GM21360 (cell line): ENCODE results near the gene AP1S3.
"Not testable (repeated sequence)": the region's sequence is repeated elsewhere in the genome, so short reads cannot be mapped to it uniquely, and the experiment has no call there.

Source experiments
- ATAC-seq: cut with Tn5 transposase; IDR thresholded peaks from one replicate; pipeline ENCODE4 v1.9.1; 2021; ENCODE audit warnings: mild to moderate bottlenecking, moderate library complexity; ENCODE audit not compliant: unreplicated experiment

Gene AP1S3

GRCh38 chr2:223811757-223812156 lies 25.6 kb downstream of the AP1S3 start:
- no peak for ATAC-seq

DNA sequence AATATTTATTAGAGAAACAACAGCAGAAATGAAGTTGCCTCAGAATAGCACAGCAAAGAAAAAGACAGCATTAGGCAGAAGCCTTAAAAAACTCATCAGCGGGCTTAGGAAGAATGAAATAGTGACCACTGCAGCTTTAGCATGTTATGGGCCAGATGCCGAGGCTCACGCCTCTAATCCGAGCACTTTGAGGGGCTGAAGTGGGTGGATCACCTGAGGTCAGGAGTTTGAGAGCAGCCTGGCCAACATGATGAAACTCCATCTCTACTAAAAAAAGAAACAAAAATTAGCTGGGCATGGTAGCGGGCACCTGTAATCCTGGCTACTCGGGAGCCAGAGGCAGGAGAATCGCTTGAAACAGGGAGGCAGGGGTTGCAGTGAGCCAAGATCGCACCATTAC lies 32.4 kb downstream of the AP1S3 start:
- no peak for ATAC-seq

DNA sequence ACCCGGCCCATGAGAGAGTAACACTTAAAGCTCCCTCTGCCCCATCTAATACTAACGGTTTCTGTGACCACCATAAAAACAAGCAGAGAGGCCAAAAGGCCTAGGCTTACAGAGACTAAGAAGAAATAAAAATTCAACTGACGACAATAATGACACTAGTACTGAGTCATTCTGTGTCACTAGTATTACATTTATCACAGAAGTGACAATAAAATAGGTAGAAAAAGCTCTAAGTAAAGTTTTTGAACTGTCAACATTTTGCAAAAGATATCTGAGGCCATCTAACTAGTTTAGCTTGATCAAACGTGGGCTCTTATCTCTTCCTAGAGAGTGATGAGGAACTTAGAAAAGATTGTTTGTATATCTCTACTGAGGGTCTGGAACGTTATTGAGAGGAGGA lies 35.6 kb downstream of the AP1S3 start:
- no peak for ATAC-seq

- no peak for ATAC-seq
Measured at GRCh38 chr2:223800908-223801307, 36.5 kb downstream of the AP1S3 start.

DNA sequence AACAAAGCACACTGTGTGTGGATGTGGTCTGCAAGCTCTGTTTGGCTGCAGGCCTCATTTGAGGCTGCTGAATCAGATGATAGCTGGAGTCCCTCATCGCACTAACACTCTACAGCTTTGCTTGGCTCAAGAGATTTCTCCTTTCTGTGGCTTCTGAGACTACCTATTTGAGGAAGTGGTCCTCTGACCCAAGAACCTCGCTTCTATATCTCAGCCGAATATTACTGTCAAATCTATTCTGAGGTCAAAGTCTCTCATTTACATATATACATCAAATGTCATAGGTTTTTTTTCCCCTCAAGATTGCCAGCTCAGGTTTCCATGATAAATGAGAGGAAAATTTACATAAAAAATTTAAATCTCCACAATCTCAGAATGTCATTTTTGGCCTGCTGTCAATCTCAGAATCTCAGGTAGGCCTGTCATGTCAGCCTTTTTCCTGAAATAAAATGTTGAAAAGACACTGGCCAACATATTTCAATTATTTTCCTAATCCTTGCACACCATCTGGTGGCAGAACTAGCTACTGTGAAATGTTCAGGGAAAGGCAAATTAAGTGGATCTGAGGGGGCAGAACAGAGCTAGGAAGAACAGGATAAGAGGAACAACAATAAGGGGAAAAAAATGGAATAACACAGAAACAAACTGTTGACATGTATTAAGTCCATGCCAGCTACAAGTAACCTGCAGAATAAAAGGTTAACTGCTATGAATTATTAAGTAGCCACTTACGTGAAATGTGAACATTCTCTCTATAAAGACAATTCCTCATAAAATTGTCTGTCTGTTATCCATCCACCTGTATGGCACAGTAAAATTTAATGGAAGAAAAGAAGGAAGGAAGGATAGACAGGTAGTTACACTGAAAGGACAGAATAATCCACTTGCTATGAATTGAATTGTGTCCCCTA lies 39.3 kb downstream of the AP1S3 start:
- ATAC-seq: peak; percentile 98

GRCh38 chr2:223797037-223797436 lies 40.3 kb downstream of the AP1S3 start:
- no peak for ATAC-seq

GRCh38 chr2:223789423-223789822 lies 48.0 kb downstream of the AP1S3 start:
- no peak for ATAC-seq

GRCh38 chr2:223788826-223789225 lies 48.6 kb downstream of the AP1S3 start:
- no peak for ATAC-seq

DNA sequence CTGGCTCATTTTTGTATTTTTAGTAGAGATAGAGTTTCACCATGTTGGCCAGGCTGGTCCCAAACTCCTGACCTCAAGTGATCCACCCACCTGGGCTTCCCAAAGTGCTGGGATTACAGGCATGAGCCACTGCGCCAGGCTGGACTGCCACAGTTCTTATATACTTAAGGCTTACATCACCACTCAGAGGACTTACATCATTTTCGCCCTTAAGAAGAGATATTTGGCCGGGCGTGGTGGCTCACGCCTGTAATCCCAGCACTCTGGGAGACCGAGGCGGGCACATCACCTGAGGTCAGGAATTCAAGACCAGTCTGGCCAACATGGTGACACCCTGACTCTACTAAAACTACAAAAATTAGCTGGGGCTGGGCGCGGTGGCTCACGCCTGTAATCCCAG lies 49.3 kb downstream of the AP1S3 start:
- not testable (repeated sequence) for ATAC-seq

DNA sequence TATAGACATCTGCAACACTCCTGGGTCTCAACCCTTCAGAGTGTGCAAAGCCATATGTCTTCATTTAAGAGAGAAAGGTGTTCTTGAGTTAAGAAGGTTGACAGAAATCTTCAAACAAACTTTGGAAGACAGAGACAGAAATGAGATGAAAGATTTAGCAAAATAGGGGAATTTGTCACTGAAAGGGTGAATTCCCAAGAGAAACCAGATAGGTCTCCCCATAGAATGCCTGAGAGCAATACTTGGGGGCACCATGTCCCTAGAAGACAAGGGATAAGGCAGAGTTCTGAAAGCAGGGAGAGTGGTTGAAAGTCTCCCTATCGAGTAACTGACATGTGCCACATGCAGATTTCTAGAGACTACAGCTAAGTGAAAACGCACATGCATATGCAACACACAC lies 50.0 kb downstream of the AP1S3 start:
- peak; percentile 30 for ATAC-seq

DNA sequence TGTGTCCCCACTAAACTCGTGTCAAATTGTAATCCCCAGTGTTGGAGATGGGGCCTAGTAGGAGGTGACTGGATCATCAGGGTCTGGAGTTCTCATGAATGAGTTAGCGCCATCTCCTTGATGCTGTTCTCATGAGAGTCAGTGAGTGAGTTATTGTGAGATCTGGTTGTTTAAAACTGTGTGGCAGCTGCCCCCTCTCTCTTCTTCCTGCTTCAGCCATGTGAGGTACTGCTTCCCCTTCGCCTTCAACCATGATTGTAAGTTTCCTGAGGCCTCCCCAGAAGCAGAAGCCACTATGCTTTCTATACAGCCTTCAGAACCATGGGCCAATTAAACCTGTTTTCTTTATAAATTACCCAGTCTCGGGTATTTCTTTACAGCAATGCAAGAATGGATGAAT lies 50.4 kb downstream of the AP1S3 start:
- peak; percentile 50 for ATAC-seq

- ATAC-seq: no peak
Measured at GRCh38 chr2:223786236-223786635, 51.1 kb downstream of the AP1S3 start.

DNA sequence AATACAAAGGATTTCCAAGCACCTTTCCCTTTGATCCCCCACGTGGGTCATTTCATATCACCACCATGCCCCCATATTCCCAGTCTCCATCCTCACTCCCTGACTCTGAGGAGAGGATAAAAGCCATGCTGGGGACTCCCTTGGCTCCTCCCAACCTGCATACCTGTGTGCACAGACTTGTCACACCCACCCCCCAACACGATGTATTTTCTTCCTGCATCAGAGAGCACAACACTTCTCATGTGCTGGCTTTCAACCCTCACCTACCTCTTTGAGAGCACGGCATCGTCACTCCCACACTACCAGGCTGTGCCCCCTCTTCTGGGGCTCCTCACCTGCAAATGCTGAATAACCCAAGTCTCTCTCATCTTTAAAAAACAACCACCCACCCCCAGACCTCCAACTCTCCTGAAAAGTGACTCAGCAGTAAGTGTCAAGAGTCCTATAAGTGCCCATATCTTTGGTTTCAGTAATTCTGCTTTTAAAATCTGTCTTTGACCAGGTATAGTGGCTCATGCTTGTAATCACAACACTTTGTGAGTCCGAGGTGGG lies 53.1 kb downstream of the AP1S3 start:
- ATAC-seq: no peak

DNA sequence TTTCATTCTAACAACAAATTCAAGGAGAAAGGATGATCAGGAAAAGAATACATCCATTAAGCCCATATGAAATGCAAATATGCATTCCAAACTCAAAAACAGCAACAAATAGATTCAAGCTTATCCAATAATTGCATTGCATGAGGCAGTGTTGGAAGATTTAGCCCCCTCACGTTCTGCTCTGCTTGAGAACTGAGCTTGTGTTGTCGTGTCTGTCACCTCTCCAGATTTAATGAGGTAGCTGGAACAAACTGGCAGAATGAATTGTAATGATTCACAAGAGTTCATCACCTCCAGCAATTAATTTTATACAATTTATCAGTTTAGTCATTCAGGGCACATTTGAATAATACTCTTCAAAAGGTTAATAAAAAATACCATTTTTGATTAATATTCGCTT lies 54.8 kb downstream of the AP1S3 start:
- no peak for ATAC-seq

GRCh38 chr2:223781560-223781959 lies 55.8 kb downstream of the AP1S3 start:
- no peak for ATAC-seq

GRCh38 chr2:223779877-223780276 lies 57.5 kb downstream of the AP1S3 start:
- peak; percentile 72 for ATAC-seq

- ATAC-seq: no peak
Measured at GRCh38 chr2:223774193-223774592, 63.2 kb downstream of the AP1S3 start.

GRCh38 chr2:223772363-223772762 lies 65.0 kb downstream of the AP1S3 start:
- no peak for ATAC-seq

- ATAC-seq: no peak
Measured at GRCh38 chr2:223771475-223771874, 65.9 kb downstream of the AP1S3 start.

- no peak for ATAC-seq
Measured at GRCh38 chr2:223768179-223768578, 69.2 kb downstream of the AP1S3 start.

- no peak for ATAC-seq
Measured at GRCh38 chr2:223767341-223767740, 70.0 kb downstream of the AP1S3 start.

- ATAC-seq: no peak
Measured at GRCh38 chr2:223765221-223765785, 72.1 kb downstream of the AP1S3 start.
